ENCODE results near the gene LRRC73. TPM values are rescaled to one million over a fixed set of nuclear protein-coding genes. Genes with fewer than 3 reads are reported as not detected.

Gene LRRC73
- total and polyA plus RNA-seq, 5 donors = 0.82 to 2.5 (median 1.2) TPM

- H3K9me3 ChIP-seq (ENCODE audit: control insufficient read depth, low read length) = no peaks in the 10 kb centered on the region
- no peak overlapping the region for H3K4me3 ChIP-seq (ENCODE audit: low read length)
- DNase-seq (no peak), ATAC-seq (no peak)
- intact Hi-C loops (cut with DNase I) = no loop called here
- H3K27me3 ChIP-seq (ENCODE audit: control insufficient read depth, insufficient read depth) = no peaks in the 10 kb centered on the region
- H3K27ac ChIP-seq (ENCODE audit: low read length) = no peak overlapping the region
- H3K4me1 ChIP-seq (ENCODE audit: control insufficient read depth, insufficient read depth, low read length) = peaks cover 22% of the 10 kb centered on the region
- WGBS = 49% methylated on average over 3 of the region's 3 CpGs
These were observed 17.5 kb downstream of the LRRC73 start for GRCh38 chr6:43492673-43493072.

- no peak overlapping the region for H3K4me3 ChIP-seq (ENCODE audit: low read length)
- 19% methylated on average over 10 of the region's 10 CpGs for WGBS
- H3K4me1 ChIP-seq (ENCODE audit: control insufficient read depth, insufficient read depth, low read length) = peaks cover 22% of the 10 kb centered on the region
- no peaks in the 10 kb centered on the region for H3K27me3 ChIP-seq (ENCODE audit: control insufficient read depth, insufficient read depth)
- DNase-seq = peak; percentile 87 to 94 (median 93)
- intact Hi-C loops (cut with DNase I) = no loop called here
- peak overlapping the region; percentile 58 for H3K27ac ChIP-seq (ENCODE audit: low read length)
- peak; percentile 82 to 84 for ATAC-seq
- no peaks in the 10 kb centered on the region for H3K9me3 ChIP-seq (ENCODE audit: control insufficient read depth, low read length)
These were observed 18.1 kb downstream of the LRRC73 start for GRCh38 chr6:43491750-43492661.

- intact Hi-C loops (cut with DNase I) = no loop called here
- Histone ChIP-seq H3K27ac (ENCODE audit: low read length) (no peak overlapping the region), H3K4me1 (ENCODE audit: control insufficient read depth, insufficient read depth, low read length) (peaks cover 19% of the 10 kb centered on the region), H3K4me3 (ENCODE audit: low read length) (no peak overlapping the region), H3K9me3 (ENCODE audit: control insufficient read depth, low read length) (no peaks in the 10 kb centered on the region), H3K27me3 (ENCODE audit: control insufficient read depth, insufficient read depth) (no peaks in the 10 kb centered on the region)
- 48% methylated on average over 6 of the region's 6 CpGs for WGBS
- DNase-seq (peak in 1 of 3 donors; percentile 54), ATAC-seq (no peak)
These were observed 19.6 kb downstream of the LRRC73 start for GRCh38 chr6:43490523-43490939.

DNA sequence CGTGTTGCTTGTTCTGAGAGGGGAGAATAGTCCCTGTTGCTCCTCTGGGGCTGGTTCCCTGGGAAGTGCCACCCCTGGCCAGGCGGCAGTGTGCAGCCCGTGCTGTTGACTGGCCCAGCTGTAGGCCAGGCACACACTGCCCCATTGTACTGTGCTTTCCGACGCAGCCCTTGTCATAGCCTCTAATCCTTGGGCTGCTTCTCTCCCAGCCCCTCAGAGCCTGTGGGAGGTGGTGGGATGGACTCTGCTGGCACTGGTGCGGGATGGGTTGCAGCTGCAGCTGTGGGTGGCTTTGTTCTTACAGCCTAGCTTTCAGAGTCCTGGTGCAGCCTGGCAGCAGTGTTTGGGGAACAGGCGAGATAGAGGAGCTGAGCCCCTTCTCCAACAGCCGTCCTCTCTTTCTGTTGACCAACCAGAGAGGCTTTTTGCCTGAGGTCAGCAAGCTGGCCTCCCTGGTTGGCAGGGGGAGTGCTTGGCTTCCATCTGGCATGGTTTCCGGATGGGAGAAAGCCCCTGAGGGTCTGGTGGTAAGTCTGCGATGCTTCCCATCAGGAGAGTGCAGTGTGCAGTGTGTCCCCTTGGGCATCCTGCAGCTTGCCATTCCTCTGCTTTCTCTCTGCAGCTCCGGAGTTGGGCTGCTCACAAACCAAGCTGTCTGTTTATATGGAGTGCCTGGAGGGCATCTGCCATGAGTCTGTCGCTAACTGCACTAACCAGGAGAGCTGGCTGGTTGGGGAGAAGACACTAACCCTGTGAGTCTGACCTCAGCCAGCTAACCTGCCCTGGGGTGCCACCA lies 20.7 kb downstream of the LRRC73 start:
- WGBS = 69% methylated on average over 12 of the region's 12 CpGs

DNA sequence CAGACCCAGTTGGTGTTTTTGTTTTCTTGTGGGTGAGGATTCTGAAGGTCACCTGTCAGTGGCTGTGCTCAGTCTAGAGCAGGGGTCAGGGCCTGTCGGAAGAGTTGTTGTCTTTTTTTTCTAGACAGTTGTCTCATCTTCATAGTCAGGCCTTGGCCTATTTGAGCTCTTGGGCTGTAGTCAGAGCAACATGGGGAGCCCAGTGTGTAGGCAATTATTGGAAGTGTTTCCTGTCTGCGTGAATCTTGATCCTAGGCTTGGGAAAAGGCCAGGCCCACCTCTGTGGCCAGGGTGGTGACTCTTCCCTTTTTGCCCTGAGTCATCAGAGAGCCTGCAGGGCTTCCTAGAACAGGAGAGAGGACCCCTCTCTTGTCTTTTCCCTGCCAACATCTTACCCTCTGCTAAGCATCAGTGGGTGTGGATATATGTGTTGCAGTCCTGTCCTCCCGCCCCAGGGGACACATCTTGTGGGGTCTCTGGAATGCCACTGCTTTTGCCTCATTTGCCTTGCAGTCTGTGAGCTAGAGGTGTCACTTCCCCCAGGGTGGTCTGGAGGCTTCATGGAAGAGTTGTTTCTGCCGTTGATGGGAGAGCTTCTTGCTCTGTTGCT lies 21.4 kb downstream of the LRRC73 start:
- 56% methylated on average over 4 of the region's 4 CpGs for WGBS
- Histone ChIP-seq H3K27me3 (ENCODE audit: control insufficient read depth, insufficient read depth) (no peaks in the 10 kb centered on the region), H3K4me3 (ENCODE audit: low read length) (no peak overlapping the region), H3K4me1 (ENCODE audit: control insufficient read depth, insufficient read depth, low read length) (peaks cover 18% of the 10 kb centered on the region), H3K27ac (ENCODE audit: low read length) (no peak overlapping the region), H3K9me3 (ENCODE audit: control insufficient read depth, low read length) (no peaks in the 10 kb centered on the region)
- intact Hi-C loops (cut with DNase I) = no loop called here
- DNase-seq (peak in 1 of 3 donors; percentile 7), ATAC-seq (no peak)

More for the DNA sequence above, 20.7 kb downstream of the LRRC73 start:
- peaks cover 18% of the 10 kb centered on the region for H3K4me1 ChIP-seq (ENCODE audit: control insufficient read depth, insufficient read depth, low read length)
- H3K27ac ChIP-seq (ENCODE audit: low read length) = no peak overlapping the region
- no peaks in the 10 kb centered on the region for H3K9me3 ChIP-seq (ENCODE audit: control insufficient read depth, low read length)
- DNase-seq = peak in 1 of 3 donors; percentile 51
- peak in 1 of 2 donors; percentile 18 for ATAC-seq
- no peaks in the 10 kb centered on the region for H3K27me3 ChIP-seq (ENCODE audit: control insufficient read depth, insufficient read depth)
- intact Hi-C loops (cut with DNase I) = no loop called here
- no peak overlapping the region for H3K4me3 ChIP-seq (ENCODE audit: low read length)

DNA sequence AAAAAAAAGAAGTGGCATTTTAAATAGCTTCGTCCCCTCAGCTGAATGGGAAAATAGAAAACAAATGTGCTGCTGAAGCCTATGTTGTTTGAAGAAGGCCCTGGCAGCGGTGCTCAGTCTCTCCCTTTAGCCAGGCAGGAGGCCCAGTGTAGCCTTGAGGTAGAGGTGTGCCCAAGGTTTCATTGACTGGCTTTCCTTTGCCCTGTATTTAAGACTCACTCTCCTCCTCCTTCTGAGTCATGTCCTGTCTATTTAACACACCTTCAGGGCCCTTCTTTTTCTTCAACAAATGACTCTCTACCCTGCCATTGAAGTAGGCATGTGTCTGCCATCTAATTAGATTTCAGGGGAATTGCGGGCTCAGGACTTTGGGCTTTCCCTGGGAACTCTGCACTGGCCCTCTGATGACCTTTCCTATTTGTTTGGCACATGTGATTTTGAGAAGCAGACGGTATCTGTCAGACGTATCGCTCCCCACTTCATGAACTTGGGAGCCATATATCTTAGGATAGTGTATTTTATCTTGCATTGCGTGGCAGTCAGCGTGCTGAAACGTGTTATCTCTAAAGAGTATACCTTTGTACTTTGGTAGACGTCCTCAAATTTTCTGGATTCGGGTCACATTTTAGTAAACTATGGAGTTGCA lies 28.4 kb downstream of the LRRC73 start:
- Histone ChIP-seq H3K4me1 (ENCODE audit: control insufficient read depth, insufficient read depth, low read length) (peaks cover 9% of the 10 kb centered on the region), H3K27me3 (ENCODE audit: control insufficient read depth, insufficient read depth) (no peaks in the 10 kb centered on the region), H3K4me3 (ENCODE audit: low read length) (no peak overlapping the region), H3K9me3 (ENCODE audit: control insufficient read depth, low read length) (no peaks in the 10 kb centered on the region), H3K27ac (ENCODE audit: low read length) (no peak overlapping the region)
- intact Hi-C loops (cut with DNase I) = no loop called here
- DNase-seq (no peak), ATAC-seq (no peak)
- WGBS = 75% methylated on average over 11 of the region's 11 CpGs

DNA sequence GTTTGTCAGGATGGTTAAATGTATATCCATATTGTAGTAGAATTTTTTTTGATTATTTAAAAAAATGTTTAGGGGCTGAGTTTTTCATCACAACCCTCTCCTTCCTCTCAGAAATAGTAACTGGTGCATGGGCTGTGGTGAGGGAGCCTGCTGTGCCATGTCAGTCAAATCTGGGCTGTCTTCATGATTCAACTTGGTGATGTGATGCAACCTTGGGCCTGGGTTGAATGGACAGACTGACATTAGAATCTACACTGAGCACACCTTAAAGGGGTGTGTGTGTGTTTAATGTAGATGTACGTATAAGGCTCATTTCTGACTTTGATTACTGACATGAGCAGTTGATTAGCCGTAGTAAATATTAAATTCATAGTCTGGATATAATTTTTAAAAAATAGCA lies 29.1 kb downstream of the LRRC73 start:
- H3K4me3 ChIP-seq (ENCODE audit: low read length) = no peak overlapping the region
- ATAC-seq = no peak
- no peaks in the 10 kb centered on the region for H3K9me3 ChIP-seq (ENCODE audit: control insufficient read depth, low read length)
- H3K27me3 ChIP-seq (ENCODE audit: control insufficient read depth, insufficient read depth) = no peaks in the 10 kb centered on the region
- WGBS = 88% methylated on average over 2 of the region's 2 CpGs
- no peak for DNase-seq
- intact Hi-C loops (cut with DNase I) = no loop called here
- peaks cover 9% of the 10 kb centered on the region for H3K4me1 ChIP-seq (ENCODE audit: control insufficient read depth, insufficient read depth, low read length)
- H3K27ac ChIP-seq (ENCODE audit: low read length) = no peak overlapping the region

GRCh38 chr6:43478008-43478372 lies 32.2 kb downstream of the LRRC73 start:
- H3K4me3 ChIP-seq (ENCODE audit: low read length) = peak overlapping the region; percentile 88
- no peaks in the 10 kb centered on the region for H3K27me3 ChIP-seq (ENCODE audit: control insufficient read depth, insufficient read depth)
- intact Hi-C loops (cut with DNase I) = no loop called here
- no peak overlapping the region for H3K27ac ChIP-seq (ENCODE audit: low read length)
- ATAC-seq (peak in 1 of 2 donors; percentile 4), DNase-seq (no peak)
- 21% methylated on average over 3 of the region's 3 CpGs for WGBS
- no peaks in the 10 kb centered on the region for H3K9me3 ChIP-seq (ENCODE audit: control insufficient read depth, low read length)
- H3K4me1 ChIP-seq (ENCODE audit: control insufficient read depth, insufficient read depth, low read length) = peaks cover 9% of the 10 kb centered on the region

DNA sequence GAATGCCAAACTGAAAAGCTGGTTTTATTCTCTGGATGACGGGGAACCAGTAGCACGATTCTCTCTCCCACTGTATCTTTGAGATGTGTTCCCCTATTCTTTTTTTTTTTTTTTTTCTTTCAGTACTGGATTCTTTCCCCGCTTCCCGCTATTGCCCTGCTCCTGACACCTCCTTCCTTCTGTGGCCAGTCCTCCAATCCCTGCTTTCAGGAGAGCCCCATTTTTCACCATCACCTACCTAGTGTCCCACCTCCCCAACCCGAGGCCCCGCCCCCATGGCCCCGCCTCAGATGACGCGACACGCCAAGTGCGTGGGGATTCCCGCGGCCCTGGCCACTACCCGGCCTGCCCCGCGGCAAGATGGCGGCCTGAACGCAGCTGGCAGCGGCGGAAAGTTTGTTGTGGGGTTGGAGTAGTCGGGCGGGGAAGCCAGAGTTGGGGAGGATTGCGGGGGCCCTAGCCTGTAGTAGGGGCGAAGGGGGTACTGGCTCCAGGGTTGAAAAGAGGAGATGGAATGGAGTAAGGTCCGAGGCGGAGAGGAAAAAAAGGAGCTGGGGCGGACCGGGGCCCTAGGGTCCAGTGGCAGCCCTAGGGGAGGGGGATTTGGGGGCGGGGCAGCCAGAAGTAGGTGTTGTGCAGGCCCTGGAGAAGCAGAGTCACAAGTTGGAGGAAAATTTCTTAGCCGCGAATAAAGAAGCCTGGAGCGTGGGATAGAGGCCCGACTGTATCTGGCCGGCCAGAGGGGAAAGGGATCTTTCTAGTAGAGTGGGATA lies 32.7 kb downstream of the LRRC73 start, which contains the start of gene TJAP1:
TJAP1 (plus strand) TSS at position 336 of the 773 bp plus-strand sequence. CDS start 21,432 bp downstream, outside the sequence.
- H3K27ac ChIP-seq (ENCODE audit: low read length) = peak within 1 kb of the TSS; percentile 51
- DNase-seq (peak; percentile 93 to 98 (median 97)), ATAC-seq (peak; percentile 100)
- peaks cover 9% of the 10 kb centered on the region for H3K4me1 ChIP-seq (ENCODE audit: control insufficient read depth, insufficient read depth, low read length)
- intact Hi-C loops (cut with DNase I) = no loop called here
- H3K4me3 ChIP-seq (ENCODE audit: low read length) = peak within 1 kb of the TSS; percentile 88
- H3K9me3 ChIP-seq (ENCODE audit: control insufficient read depth, low read length) = no peaks in the 10 kb centered on the region
- H3K27me3 ChIP-seq (ENCODE audit: control insufficient read depth, insufficient read depth) = no peaks in the 10 kb centered on the region
- WGBS = 1% methylated on average over 34 of the region's 34 CpGs

- peak overlapping the region; percentile 88 for H3K4me3 ChIP-seq (ENCODE audit: low read length)
- H3K9me3 ChIP-seq (ENCODE audit: control insufficient read depth, low read length) = no peaks in the 10 kb centered on the region
- whole genome bisulfite sequencing = 30% methylated on average over 2 of the region's 2 CpGs
- ATAC-seq (no peak), DNase-seq (no peak)
- H3K27ac ChIP-seq (ENCODE audit: low read length) = peak overlapping the region; percentile 16
- H3K4me1 ChIP-seq (ENCODE audit: control insufficient read depth, insufficient read depth, low read length) = peaks cover 9% of the 10 kb centered on the region
- no peaks in the 10 kb centered on the region for H3K27me3 ChIP-seq (ENCODE audit: control insufficient read depth, insufficient read depth)
- intact Hi-C loops (cut with DNase I) = no loop called here
These were observed 33.4 kb downstream of the LRRC73 start for GRCh38 chr6:43476746-43477145.
